ENCODE measurements around the gene EPB41L4A.
A peak's percentile ranks its signal among the peaks of the same experiment; 100 is the strongest.

Gene EPB41L4A

DNA sequence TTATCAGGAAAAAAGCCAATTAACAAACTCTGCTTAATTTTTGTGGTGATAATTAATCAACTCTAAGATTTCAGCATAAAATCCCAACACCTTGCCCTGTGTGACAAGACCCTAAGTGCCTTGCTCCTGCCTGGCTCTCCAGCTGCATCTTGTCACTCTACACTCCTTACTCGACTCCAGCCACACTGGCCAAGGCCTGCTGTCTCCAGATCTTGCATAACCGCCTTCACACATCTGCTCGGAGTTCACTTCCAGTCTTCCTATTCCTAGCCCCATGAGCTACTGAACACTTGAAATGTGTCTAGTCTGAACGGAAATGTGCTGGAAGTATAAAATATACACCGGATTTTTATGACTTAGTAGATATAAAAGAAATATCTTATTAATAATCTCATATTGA, 259.6 kb downstream of the EPB41L4A start:
- TF ChIP-seq EGR1 (IDR thresholded peaks at IDR 0.05), result no peak

GRCh38 chr5:112156211-112156610, 262.9 kb downstream of the EPB41L4A start:
- TF ChIP-seq YY1 (IDR thresholded peaks at IDR 0.05; ENCODE audit: low read depth), result no peak
- TF ChIP-seq CEBPB (IDR thresholded peaks at IDR 0.05), result no peak
- no peak for TF ChIP-seq FOXM1 (IDR thresholded peaks at IDR 0.05; ENCODE audit: borderline replicate concordance, low read depth)
- no peak for TF ChIP-seq NFIC (IDR thresholded peaks at IDR 0.05)
- no peak for TF ChIP-seq TAF1 (IDR thresholded peaks at IDR 0.05; ENCODE audit: low read depth)
- TF ChIP-seq RAD21 (IDR thresholded peaks at IDR 0.05; ENCODE audit: low read depth), result no peak
- TF ChIP-seq EP300 (IDR thresholded peaks at IDR 0.05; ENCODE audit: borderline replicate concordance), result no peak
- TF ChIP-seq TCF12 (IDR thresholded peaks at IDR 0.05; ENCODE audit: low read depth), result no peak

DNA sequence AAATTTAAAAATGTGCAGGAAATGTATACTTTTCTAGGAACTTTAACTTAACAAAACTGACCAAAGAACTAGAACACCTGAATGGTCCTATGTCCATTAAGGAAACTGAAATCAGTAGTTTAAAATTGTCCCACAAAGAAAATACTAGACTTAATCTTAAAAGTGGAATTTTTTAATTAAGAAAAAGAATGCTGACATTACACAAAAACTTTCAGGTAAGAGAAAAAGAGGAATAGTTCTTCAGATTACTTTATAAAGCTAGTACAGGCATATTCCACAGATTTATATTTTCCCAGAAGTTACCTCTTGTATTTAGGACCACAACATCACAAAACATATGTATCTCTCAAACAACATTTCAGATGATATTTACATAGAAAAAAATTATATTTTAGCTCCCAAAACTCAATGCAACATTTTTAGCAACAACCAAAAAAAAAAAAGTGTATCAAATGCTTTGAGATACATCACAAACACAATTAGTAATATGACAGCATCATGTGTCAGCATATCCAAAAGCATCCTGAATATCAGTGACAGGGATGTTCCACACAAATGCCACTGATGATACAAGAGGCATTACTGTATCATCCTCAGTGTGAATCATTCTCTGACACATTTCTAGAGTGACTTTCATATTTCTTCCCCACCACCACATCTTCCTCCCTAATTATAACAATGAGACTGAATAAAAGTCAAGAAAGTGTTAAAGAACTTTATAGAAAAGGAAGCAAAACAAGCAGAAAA, 264.0 kb downstream of the EPB41L4A start:
- TF ChIP-seq TEAD4 (IDR thresholded peaks at IDR 0.05), result no peak
- TF ChIP-seq, protein P1, sequence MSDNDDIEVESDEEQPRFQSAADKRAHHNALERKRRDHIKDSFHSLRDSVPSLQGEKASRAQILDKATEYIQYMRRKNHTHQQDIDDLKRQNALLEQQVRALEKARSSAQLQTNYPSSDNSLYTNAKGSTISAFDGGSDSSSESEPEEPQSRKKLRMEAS (IDR thresholded peaks at IDR 0.05), result no peak
- TF ChIP-seq CEBPB (IDR thresholded peaks at IDR 0.05), result no peak
- no peak for TF ChIP-seq RAD21 (IDR thresholded peaks at IDR 0.05; ENCODE audit: low read depth)
- TF ChIP-seq EP300 (IDR thresholded peaks at IDR 0.05; ENCODE audit: borderline replicate concordance), result no peak
- no peak for TF ChIP-seq TAF1 (IDR thresholded peaks at IDR 0.05; ENCODE audit: low read depth)
- TF ChIP-seq YY1 (IDR thresholded peaks at IDR 0.05; ENCODE audit: low read depth), result no peak
- TF ChIP-seq, protein P2, sequence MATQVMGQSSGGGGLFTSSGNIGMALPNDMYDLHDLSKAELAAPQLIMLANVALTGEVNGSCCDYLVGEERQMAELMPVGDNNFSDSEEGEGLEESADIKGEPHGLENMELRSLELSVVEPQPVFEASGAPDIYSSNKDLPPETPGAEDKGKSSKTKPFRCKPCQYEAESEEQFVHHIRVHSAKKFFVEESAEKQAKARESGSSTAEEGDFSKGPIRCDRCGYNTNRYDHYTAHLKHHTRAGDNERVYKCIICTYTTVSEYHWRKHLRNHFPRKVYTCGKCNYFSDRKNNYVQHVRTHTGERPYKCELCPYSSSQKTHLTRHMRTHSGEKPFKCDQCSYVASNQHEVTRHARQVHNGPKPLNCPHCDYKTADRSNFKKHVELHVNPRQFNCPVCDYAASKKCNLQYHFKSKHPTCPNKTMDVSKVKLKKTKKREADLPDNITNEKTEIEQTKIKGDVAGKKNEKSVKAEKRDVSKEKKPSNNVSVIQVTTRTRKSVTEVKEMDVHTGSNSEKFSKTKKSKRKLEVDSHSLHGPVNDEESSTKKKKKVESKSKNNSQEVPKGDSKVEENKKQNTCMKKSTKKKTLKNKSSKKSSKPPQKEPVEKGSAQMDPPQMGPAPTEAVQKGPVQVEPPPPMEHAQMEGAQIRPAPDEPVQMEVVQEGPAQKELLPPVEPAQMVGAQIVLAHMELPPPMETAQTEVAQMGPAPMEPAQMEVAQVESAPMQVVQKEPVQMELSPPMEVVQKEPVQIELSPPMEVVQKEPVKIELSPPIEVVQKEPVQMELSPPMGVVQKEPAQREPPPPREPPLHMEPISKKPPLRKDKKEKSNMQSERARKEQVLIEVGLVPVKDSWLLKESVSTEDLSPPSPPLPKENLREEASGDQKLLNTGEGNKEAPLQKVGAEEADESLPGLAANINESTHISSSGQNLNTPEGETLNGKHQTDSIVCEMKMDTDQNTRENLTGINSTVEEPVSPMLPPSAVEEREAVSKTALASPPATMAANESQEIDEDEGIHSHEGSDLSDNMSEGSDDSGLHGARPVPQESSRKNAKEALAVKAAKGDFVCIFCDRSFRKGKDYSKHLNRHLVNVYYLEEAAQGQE (IDR thresholded peaks at IDR 0.05; ENCODE audit: low read depth), result no peak
- no peak for TF ChIP-seq ZBTB7A (IDR thresholded peaks at IDR 0.05; ENCODE audit: low read depth)
- TF ChIP-seq TCF12 (IDR thresholded peaks at IDR 0.05; ENCODE audit: low read depth), result no peak
- TF ChIP-seq EGR1 (IDR thresholded peaks at IDR 0.05), result no peak
- no peak for TF ChIP-seq FOXM1 (IDR thresholded peaks at IDR 0.05; ENCODE audit: borderline replicate concordance, low read depth)
- no peak for TF ChIP-seq NFIC (IDR thresholded peaks at IDR 0.05)
- TF ChIP-seq USF1 (IDR thresholded peaks at IDR 0.05), result no peak
- TF ChIP-seq CREB1 (IDR thresholded peaks at IDR 0.05; ENCODE audit: low read depth), result no peak

GRCh38 chr5:112149727-112150126, 269.4 kb downstream of the EPB41L4A start:
- TF ChIP-seq TAF1 (IDR thresholded peaks at IDR 0.05; ENCODE audit: low read depth) (no peak), CEBPB (IDR thresholded peaks at IDR 0.05) (no peak), YY1 (IDR thresholded peaks at IDR 0.05; ENCODE audit: low read depth) (no peak), EGR1 (IDR thresholded peaks at IDR 0.05) (no peak), USF1 (IDR thresholded peaks at IDR 0.05) (no peak)
- TF ChIP-seq, protein P1 (IDR thresholded peaks at IDR 0.05), result no peak

DNA sequence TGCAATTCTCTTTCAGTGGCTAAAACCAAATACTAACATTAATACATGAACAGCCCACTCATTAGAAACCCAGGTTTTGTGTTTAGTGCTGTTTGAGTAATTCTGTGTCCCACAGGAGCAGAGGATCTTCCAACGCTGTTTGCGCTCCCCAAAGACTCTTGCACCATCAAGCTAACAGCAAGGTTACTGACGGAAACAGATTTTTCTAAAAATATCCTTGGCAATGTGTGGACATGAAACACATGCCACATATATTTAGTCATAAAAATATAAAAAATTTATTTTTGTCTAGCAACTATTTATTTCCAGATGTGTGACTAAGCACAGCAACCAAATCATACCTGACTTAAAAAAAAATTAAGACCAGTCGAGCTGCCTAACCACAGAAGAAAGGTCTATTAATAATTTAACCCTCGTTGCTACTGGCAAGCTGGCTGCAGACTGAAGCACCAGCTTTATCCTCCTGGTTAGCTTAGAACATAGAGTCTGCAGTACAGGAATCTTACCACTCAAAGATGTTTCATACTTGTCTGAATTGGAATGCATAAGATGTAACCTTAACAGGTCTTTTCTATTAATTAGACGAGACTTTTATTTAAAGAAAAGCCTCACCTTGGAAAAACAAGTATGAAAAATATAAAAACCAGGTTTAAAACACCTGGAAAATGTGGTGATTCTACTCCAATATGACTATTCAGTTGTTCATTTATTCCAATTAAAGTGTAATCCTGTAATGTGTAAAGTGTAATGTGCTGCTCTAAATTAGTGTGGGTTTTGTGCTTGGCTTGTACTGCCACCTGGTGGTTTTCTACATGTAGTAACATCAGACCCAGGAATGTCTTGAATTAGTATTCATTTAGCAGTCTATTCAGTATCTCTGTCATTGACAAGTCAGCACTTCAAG, 272.5 kb downstream of the EPB41L4A start:
- TF ChIP-seq YY1 (IDR thresholded peaks at IDR 0.05; ENCODE audit: low read depth), result no peak
- TF ChIP-seq EGR1 (IDR thresholded peaks at IDR 0.05), result no peak
- TF ChIP-seq RAD21 (IDR thresholded peaks at IDR 0.05; ENCODE audit: low read depth), result peak; percentile 97
- TF ChIP-seq, protein P2 (IDR thresholded peaks at IDR 0.05; ENCODE audit: low read depth), result no peak
- no peak for TF ChIP-seq ZBTB7A (IDR thresholded peaks at IDR 0.05; ENCODE audit: low read depth)
- TF ChIP-seq TEAD4 (IDR thresholded peaks at IDR 0.05), result peak; percentile 60; the same call in 1 of the 2 replicates
- TF ChIP-seq FOXM1 (IDR thresholded peaks at IDR 0.05; ENCODE audit: borderline replicate concordance, low read depth), result no peak
- no peak for TF ChIP-seq TCF12 (IDR thresholded peaks at IDR 0.05; ENCODE audit: low read depth)

DNA sequence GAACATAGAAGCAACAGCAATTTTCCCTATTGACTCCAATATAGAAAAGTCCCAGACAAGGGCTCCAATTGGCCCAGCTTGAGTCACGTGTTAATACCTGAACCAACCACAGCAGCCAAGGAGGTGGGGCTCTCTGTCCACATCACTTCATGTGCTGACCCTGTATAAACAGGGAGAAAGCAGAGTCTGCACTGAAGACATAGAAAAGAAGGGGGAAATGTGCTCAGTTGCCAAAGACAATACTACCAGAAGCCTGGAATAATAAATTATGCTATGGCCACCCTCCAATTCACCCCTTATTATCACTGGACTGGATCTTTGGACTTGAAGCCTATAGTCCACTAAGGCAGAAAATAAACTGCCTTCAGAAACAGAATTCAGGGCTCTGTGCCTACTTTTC, 275.4 kb downstream of the EPB41L4A start:
- TF ChIP-seq, protein P1 (IDR thresholded peaks at IDR 0.05), result no peak
- TF ChIP-seq EP300 (IDR thresholded peaks at IDR 0.05; ENCODE audit: borderline replicate concordance) (no peak), YY1 (IDR thresholded peaks at IDR 0.05; ENCODE audit: low read depth) (no peak), TEAD4 (IDR thresholded peaks at IDR 0.05) (no peak), TAF1 (IDR thresholded peaks at IDR 0.05; ENCODE audit: low read depth) (no peak), RAD21 (IDR thresholded peaks at IDR 0.05; ENCODE audit: low read depth) (no peak), TCF12 (IDR thresholded peaks at IDR 0.05; ENCODE audit: low read depth) (no peak)
- TF ChIP-seq, protein P2 (IDR thresholded peaks at IDR 0.05; ENCODE audit: low read depth), result no peak

Measured in Ishikawa (cell line).